Measurements from ENCODE around the gene SHQ1.

The SHQ1 gene

DNA sequence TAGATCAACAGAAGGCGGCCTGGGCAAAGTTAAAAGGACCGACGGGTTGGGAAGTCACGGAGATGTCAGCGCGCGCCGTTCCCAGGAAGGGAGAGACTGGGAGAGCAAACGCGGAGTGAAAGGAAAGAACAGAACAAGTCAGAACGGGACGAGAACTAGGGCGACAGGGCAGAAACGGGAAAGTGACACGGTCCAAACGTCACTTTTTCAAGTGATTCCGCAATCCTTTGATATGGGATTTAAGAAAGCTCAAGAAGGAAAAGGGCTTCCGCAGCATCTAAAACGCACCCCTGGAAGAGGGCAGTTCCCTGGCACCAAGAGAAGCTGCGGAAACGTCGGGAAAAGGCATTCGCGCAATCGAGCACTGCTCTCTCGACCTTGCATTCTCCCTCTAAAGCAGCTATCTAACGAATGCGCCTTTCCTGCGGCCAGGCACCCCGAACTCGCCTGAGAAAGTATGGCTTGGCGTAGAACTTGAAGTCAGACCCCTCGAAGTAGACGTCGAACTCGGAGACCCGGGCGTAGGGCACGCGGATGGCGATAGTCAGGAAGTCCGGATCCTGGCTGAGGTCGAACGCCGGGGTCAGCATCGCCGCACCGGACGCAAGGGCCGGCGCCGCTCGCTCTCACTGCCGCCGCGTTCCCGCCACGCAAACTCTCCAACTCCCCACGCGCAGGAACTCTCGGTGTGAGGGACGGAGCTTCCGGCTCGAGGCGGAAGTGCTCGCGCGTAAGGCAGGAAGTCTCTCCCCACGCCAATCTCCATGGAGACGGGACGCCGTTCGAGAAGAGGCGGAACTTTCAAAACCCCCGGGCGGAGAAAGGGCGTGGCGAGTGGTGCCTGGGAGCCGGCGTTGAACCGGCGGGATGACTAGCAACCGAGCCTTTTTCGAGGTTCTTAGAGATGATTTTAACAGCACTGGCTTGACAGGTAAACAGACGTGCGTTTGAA is at the start of gene SHQ1:
Gene SHQ1, minus strand, starts transcription at position 695 of the 952 bp plus-strand sequence. Its CDS starts 105 bp downstream, at position 590.
- DNase-seq: peak; percentile 97

DNA sequence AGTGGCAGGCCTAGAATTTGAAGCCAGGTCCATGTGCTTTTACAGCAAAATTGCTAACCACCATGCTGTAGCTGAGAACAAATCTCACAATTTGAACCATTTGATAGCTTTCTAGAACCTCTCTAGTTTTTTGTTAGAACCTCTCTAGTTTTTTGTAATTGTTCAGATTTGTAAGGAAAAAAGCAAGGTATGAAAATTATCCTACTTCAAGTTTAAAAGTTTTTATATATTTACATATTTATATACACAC is 49.4 kb upstream of the SHQ1 start:
- DNase-seq: no peak

DNA sequence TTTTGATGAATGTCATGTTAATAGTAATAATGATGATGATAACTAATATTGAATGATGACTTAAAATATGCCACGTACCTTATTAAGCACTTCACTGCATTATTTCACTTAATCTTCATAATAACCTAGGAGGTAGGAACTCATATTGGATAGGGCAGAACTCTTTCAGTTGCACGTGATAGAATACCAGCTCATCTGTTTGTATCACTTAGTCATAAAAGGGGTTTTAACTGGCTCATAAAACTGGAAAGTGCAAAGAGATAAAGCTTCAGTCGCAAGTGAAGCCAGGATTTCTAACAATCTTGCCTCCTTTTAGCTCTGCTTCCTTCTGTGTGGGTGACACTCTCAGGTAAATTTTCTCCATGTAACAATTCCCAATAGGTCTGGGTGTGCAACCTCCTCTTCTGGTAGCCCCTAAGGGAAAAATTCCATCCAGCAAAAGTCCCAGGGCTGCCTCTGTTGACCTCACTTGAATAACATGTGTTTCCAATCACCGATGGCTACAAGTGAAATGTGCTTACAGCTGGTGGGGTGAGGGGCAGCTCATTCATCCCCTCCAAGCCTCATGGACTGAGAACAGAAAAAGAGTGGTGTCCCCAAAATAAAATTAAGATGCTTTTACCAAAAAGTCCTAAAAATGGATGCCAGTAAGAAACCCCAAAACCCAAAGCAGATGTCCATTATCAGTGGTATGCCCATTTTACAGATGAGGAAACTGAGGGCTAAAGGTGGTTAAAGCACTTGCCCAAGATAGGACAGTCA is 48.9 kb upstream of the SHQ1 start:
- DNase-seq: no peak

GRCh38 chr3:72894976-72895552 is 46.8 kb upstream of the SHQ1 start:
- no peak for DNase-seq

- DNase-seq: peak; percentile 24
Measured at GRCh38 chr3:72892870-72893269, 44.6 kb upstream of the SHQ1 start.

DNA sequence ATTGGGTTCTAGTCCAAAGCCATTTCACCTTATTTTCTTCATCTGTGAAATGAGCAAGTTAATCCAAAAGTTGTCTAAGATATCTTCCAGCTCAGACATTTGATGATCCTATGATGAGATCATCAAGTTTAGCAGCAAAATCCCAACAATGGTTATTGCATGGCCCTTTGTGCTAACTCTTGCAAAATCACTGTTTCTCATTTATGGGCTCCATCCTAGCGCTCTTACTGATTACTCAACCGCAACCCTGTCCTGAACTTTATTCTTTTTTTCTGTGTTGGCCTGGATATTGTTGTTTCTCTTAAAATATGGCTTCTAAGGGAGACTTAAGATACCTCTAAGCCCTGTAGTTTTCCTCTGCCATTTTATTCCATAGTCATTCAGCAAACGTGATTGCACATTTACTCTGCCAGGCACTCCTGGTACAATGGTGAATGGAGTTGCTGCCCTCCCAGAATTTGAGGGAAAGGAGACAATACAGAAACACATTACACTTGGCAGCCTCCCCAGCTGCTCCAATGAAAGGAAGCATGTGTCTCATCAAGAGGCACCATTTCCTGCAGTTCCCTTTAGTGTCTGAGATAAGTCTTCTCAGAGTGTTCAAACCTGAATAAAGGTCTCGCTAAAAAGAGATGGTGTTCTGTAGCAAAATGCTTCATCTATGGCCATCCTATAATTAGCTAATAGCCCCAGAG is 44.0 kb upstream of the SHQ1 start:
- DNase-seq: no peak

DNA sequence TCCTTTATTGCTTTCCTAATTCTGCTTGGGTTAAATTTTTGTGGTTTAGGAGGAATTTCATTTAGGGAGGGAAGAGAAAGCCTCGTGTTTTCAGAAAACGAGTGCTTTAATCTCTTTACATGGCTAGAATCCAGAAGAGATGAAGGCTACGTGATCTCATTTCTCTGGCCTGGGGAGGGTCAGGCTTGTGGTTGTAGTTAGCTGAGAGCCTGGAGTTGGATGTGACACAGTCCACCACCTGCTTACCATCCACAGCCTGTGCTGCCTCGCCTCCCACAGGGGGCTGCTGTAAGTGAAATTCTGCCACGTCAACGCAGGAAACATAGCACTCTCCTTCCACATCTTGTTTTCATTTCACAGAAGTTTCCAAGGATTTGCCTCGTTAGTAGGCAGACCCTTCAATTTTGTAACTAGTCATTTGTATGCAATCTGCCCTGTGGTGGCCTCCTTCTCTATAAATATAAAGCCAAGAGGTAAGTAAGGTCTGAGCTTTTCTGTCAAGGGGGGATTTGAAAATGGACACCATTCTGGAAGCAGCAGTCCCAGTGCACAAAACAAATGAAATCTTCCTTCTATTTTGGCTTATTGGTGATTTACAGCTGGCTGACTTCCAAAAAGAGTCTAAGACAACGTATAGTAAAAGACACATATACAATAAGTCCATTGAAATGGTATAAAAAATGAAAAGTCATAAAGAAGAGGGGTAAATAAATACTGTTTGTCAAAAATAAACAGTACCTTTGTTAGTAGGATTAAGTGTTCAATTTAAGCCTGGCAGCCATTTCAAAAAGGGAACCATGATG is 43.0 kb upstream of the SHQ1 start:
- DNase-seq: no peak

DNA sequence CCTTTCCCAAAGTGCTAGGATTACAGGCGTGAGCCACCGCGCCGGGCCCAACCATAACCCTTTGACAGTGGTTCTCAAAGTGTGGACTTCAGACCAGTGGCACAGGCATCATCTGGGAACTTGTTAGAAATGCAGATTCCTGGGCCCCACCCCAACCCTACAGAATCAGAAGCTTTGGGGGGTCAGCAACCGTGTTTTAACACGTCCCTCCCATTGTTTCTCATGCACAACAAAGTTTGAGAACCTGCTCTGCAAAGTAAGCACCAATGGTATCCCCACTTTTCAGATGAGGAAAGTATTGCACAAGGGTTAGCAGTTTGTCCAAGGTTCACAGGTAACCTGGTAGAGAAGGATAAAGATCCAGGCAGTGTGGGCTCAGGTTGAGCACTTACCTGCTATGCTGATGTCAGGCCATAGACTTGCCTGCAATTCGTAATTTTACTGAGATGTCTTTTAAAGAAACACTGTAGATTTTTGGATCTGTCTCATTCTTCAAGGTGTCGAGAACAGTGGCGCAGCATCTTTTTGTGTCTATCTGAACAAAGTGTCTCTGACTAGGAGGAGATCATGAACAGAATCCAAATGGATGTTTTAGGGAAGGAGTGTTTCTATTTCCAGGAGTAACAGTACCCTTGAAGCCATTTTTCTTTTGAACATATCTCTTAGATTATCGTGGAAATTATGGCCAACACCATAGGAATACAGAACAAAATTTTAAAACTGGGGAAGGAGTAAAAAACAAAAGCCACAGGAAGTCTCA is 42.1 kb upstream of the SHQ1 start:
- DNase-seq: no peak

- no peak for DNase-seq
Measured at GRCh38 chr3:72889310-72890165, 41.3 kb upstream of the SHQ1 start.

GRCh38 chr3:72888546-72889309 is 40.5 kb upstream of the SHQ1 start:
- DNase-seq: no peak

GRCh38 chr3:72887705-72888545 is 39.7 kb upstream of the SHQ1 start, which contains the start of gene GXYLT2:
GXYLT2 (plus strand) TSS chr3:72888046; CDS start chr3:72888234, 188 bp downstream.
- peak; percentile 43 for DNase-seq

- no peak for DNase-seq
Measured at GRCh38 chr3:72887343-72887704, 39.1 kb upstream of the SHQ1 start.

DNA sequence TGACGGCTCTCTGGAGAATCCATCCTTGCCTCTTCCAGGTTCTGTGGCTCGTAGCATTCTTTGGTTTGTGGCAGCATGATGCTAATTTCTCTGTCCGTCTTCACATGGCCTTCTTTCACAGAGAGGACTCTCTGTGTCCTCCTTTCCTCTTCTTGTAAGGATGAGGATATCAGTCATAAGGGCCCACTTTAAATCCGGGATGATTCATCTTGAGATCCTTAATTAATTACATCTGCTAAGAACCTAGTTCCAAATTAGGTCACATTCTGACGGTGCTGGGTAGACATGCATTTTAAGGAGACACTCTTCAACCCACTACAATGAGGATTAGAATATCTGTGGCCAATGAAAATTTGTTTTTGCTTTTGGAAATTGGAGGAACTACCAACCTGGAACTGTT is 23.9 kb upstream of the SHQ1 start:
- DNase-seq: no peak

GRCh38 chr3:72862314-72863090 is 14.3 kb upstream of the SHQ1 start:
- no peak for DNase-seq

DNA sequence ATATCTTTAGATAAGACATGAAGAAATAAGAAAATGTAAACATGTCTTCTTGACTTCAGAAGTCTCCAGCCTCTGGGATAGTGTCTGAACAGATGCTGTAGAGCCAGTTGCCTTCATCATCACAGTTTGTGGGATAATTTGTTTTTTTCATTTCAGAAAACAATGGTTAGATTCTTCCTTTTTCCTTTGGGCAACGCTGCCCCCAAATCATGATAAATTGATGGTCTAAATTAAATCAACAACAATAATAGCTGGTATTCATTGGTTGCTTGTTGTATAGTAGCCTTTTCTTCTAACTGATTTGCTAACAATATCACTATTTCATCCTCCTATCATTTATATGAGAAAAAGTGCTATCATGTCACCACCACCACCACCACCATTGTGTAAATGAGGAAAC is 12.6 kb upstream of the SHQ1 start:
- no peak for DNase-seq

- no peak for DNase-seq
Measured at GRCh38 chr3:72860053-72860452, 11.8 kb upstream of the SHQ1 start.

DNA sequence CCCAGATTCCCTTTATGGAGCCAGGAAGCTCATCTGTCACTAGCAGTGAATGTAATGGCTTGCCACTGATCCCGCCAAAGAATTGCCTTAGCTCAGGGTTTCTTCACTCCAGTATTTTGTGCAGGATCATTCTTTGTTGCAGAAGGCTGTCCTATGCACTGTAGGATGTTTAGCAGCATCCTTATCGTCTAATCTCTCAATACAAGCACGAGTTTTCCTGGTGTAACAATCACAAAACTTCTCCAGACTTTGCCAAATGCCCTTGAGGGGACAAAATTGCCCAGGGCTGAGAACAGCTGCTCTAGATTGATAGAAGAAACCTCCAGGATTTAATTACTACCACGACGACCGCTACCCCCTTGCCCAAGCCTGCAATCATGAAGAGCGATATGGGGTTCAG is 6.8 kb upstream of the SHQ1 start:
- no peak for DNase-seq

GRCh38 chr3:72848703-72849081 is 447 bp upstream of the SHQ1 start:
- peak; percentile 33 for DNase-seq
